KOPT-K1 (cell line): Measurements from ENCODE around the gene KCNG2.

Experiments
- H3K27ac ChIP-seq: fragments of 200-600 bp; sonication (generic); 2 replicates; pipeline ENCODE4 v1.5.1; 2016; ENCODE audit warnings: antibody characterized with exemption, mild to moderate bottlenecking, low read depth, low read length; ENCODE audit not compliant: poor library complexity, severe bottlenecking
- H3K36me3 ChIP-seq: fragments of 200-600 bp; sonication (generic); 2 replicates; pipeline ENCODE4 v1.5.1; 2017; ENCODE audit warnings: antibody characterized with exemption, mild to moderate bottlenecking, low read length, moderate library complexity; ENCODE audit not compliant: insufficient read depth
- H3K9me3 ChIP-seq: fragments of 200-600 bp; sonication (generic); 2 replicates; pipeline ENCODE4 v1.5.1; 2017; ENCODE audit warnings: antibody characterized with exemption, low read length, mild to moderate bottlenecking; ENCODE audit not compliant: insufficient read depth, poor library complexity, severe bottlenecking

Gene KCNG2

DNA sequence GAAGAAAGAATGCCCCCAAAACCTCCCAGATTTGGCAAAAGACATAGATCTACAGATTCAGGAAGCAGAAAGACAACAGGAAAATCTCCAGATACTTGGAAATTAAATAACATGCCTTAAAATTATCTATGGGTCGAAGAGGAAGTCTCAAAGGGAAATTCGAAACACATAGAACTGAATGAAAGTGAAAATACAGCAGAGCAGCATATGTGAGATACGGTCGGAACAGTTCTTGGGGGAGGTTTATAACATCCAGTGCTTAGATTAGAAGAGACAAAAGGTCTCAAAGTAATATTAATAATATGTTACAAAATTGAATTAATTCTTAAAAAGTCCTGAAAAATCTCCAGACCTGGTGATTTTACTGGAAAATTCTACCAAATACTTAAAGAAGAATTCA is 14.3 kb downstream of the KCNG2 start:
- no peak overlapping the region for H3K27ac ChIP-seq
- no peaks in the 10 kb centered on the region for H3K9me3 ChIP-seq

DNA sequence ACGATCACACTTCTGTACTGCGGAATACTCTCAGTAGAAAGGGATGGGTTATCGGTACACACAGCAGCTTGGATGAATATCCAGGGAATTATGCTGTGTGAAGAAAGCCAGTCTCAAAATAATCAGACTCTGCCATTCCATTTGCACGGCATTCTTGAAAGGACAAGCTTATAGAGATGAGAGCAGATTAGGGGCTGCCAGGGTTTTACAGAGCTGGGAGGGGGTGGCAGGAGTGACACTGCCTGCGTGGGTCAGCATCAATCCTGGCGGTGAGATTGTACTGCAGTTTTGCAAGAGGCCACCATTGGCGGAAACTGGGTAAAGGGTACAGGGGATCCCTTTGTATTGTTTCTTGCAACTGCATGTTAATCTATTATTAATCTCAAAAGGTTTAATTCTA is 16.6 kb downstream of the KCNG2 start:
- H3K9me3 ChIP-seq: no peaks in the 10 kb centered on the region
- H3K36me3 ChIP-seq: no peaks in the 10 kb centered on the region
- no peak overlapping the region for H3K27ac ChIP-seq

More for the DNA sequence above, 14.3 kb downstream of the KCNG2 start:
- H3K36me3 ChIP-seq: no peaks in the 10 kb centered on the region

GRCh38 chr18:79815657-79816056 is 17.9 kb downstream of the KCNG2 start:
- Histone ChIP-seq H3K27ac (no peak overlapping the region), H3K9me3 (no peaks in the 10 kb centered on the region), H3K36me3 (no peaks in the 10 kb centered on the region)

- Histone ChIP-seq H3K27ac (no peak overlapping the region), H3K9me3 (no peaks in the 10 kb centered on the region), H3K36me3 (no peaks in the 10 kb centered on the region)
Observed at GRCh38 chr18:79816092-79816491, 18.4 kb downstream of the KCNG2 start.

DNA sequence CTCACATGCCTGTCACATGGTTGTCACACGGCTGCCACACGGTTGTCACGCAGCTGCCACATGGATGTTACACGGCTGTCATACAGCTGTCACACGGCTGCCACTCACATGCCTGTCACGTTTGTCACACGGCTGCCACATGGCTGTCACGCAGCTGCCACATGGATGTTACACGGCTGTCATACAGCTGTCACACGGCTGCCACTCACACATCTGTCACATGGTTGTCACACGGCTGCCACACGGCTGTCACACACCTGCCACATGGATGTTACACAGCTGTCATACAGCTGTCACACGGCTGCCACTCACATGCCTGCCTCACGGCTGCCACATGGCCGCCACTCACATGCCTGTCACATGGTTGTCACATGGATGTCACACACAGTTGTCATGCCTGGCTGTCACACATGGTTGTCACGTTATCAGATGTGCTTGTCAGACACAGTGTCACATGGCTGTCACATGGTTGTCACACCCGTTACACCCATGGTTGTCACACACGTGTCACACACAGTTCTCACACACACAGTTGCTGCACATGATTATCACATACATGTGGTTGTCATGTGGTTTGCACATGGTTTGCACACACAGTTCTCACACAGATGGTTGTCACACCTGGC is 19.4 kb downstream of the KCNG2 start:
- Histone ChIP-seq H3K36me3 (no peaks in the 10 kb centered on the region), H3K9me3 (no peaks in the 10 kb centered on the region), H3K27ac (no peak overlapping the region)

DNA sequence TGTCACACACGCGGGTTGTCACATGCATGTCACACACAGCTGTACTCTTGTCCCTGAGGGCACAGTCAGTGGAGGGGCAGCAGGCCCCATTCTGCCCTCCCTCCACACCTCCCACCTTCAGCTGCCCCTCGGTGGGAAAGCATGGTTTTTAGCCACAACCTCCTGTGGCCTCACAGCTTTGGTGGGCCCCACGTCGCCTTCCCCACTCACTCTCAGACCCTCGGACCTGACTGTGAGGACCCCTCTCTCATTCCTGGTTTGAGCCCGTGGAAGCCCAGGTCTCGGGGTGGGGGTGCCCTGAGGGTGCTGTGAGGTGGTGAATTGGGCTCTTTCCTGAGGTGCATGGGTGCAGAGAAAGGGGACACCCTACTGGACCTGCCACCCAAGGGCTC is 19.9 kb downstream of the KCNG2 start:
- H3K27ac ChIP-seq: no peak overlapping the region
- no peaks in the 10 kb centered on the region for H3K36me3 ChIP-seq
- no peaks in the 10 kb centered on the region for H3K9me3 ChIP-seq

- Histone ChIP-seq H3K9me3 (no peaks in the 10 kb centered on the region), H3K27ac (no peak overlapping the region), H3K36me3 (no peaks in the 10 kb centered on the region)
Observed at GRCh38 chr18:79818036-79818435, 20.3 kb downstream of the KCNG2 start.

DNA sequence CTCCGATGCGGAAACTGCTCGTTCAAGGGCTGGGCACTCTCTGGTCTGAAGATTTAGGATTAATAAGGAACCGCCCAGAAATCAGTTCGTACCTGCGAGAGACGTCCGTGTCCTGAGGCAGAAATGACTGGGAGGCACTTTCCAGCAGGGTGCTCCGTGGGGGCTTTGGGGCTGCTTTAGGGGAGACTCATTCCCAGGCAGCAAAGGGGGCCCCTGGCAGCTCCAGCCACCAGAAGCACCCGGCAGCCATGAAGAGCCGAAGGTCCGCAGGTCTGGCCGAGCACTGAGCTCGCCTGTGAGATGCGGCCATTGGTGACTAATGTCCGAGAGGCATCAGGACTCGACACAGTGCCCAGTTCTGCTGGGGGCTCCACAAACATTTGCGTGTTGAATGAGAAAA is 20.9 kb downstream of the KCNG2 start:
- no peaks in the 10 kb centered on the region for H3K9me3 ChIP-seq
- H3K36me3 ChIP-seq: no peaks in the 10 kb centered on the region
- no peak overlapping the region for H3K27ac ChIP-seq

DNA sequence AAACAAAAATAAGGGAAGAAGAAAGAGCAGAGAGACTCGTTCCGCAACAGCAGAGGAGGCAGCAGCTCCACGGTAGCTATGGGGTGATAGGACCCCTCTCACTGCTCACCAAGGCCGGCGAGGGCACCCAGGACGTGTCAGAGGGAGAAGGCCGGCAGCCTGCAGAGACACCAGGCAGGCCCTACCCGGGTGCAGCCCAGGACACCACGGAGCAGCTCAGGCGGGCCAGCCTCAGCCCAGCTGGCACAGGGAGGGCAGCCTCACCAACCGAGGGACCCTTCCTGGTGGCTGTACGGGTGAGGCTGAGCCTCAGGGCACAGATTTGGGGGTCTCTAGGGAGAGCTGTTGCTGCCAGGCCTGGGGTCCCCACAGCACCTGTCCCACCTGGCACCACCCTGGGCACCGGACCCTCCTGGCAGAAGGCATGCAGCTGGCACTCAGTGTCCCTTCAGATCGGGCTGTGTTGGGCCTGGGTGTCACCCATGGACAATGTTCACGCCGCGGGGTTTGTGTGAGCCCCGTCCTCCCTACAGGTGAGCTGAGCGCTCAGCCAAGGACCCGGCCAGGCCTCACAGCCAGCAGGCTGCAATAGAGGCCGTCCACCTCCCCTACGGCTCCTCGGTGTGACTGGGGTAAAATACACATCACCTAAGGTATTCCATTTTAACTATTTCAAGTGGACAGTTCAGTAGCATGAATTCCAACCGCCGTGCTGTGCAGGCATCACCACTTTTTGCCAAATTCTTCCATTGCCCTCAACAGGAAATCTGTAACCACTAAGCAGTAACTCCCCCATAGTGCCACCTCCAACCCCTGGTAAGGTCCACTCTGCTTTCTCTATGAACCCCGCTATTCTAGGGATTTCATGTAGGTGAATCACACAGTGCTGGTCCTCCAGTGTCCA is 21.6 kb downstream of the KCNG2 start:
- Histone ChIP-seq H3K27ac (peak overlapping the region; percentile 11), H3K9me3 (no peaks in the 10 kb centered on the region), H3K36me3 (no peaks in the 10 kb centered on the region)

DNA sequence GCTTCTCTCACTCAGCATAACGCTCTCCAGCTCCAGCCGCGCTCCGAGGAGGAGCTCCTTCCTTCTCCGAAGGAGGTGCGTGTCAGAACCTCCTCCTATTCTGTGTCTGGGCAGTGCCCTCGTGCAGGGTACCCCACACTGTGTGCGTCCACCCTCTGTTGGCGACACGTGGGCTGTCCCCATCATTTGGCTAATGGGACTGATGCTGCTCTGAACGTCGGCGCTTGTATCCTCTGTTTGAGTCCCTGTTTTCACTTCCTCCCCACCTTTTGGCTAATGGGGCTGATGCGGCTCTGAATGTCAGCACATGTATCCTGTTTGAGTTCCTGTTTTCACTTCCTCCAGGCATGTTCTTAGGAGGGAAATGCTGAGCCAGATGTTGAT is 22.2 kb downstream of the KCNG2 start:
- no peaks in the 10 kb centered on the region for H3K9me3 ChIP-seq
- no peak overlapping the region for H3K27ac ChIP-seq
- no peaks in the 10 kb centered on the region for H3K36me3 ChIP-seq

DNA sequence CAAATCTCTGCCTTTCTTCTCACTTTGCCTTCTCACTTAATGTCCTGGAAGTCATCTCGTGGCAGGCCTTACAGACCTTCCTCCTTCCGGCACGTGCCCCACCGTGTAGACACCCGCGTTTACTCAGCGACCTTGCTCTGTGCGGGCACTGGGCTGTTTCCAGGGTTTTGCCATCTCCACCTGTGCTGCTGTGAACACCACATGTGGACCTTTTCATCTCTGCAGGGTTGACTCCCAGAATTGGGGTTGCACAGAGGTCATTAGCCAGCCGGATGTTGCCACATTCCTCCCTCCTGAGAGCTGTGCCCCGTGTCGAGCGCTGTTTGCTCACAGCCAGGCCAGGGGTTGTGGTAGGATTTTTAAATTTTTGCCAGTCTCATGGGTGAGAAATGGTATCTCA is 25.4 kb downstream of the KCNG2 start:
- Histone ChIP-seq H3K9me3 (no peaks in the 10 kb centered on the region), H3K27ac (no peak overlapping the region)

GRCh38 chr18:79825913-79826312 is 28.2 kb downstream of the KCNG2 start:
- Histone ChIP-seq H3K27ac (no peak overlapping the region), H3K36me3 (no peaks in the 10 kb centered on the region), H3K9me3 (no peaks in the 10 kb centered on the region)

More for the DNA sequence above, 25.4 kb downstream of the KCNG2 start:
- H3K36me3 ChIP-seq: no peaks in the 10 kb centered on the region

DNA sequence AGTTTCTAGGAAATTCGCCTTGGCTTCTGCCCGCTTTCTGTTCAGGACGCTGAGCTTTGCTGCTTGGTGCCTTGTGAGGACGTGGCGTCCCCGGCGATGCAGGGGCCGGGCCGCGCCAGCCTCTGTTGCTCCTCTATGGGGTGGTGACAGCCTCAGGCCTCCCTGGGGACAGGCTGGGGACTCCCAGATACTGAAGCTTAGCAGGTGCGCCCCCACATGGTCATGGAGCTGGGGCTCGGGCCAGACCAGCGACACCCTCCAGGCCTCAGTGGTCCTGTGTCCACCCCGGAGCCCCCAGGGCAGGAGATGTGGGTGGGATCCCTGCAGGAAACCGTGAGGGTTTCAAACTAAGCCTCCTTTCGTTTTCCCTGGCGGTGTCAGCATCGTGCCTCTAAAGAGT is 29.2 kb downstream of the KCNG2 start:
- Histone ChIP-seq H3K27ac (no peak overlapping the region), H3K36me3 (no peaks in the 10 kb centered on the region), H3K9me3 (no peaks in the 10 kb centered on the region)

- Histone ChIP-seq H3K27ac (no peak overlapping the region), H3K36me3 (no peaks in the 10 kb centered on the region), H3K9me3 (no peaks in the 10 kb centered on the region)
Observed at GRCh38 chr18:79828258-79828657, 30.5 kb downstream of the KCNG2 start.

GRCh38 chr18:79829136-79829854 is 31.6 kb downstream of the KCNG2 start:
- no peaks in the 10 kb centered on the region for H3K36me3 ChIP-seq
- H3K27ac ChIP-seq: no peak overlapping the region
- H3K9me3 ChIP-seq: no peaks in the 10 kb centered on the region
